ENCODE measurements around the gene ACSS2.
A peak's percentile ranks its signal among the peaks of the same experiment; 100 is the strongest.
"Not testable (repeated sequence)": the region's sequence is repeated elsewhere in the genome, so short reads cannot be mapped to it uniquely, and the experiment has no call there.

Gene ACSS2

GRCh38 chr20:34874094-34874654, 2.2 kb upstream of the ACSS2 start:
- peak; percentile 38 for DNase-seq (ENCODE audit: low read depth)

GRCh38 chr20:34875642-34876405, 588 bp upstream of the ACSS2 start:
- peak; percentile 91 for DNase-seq (ENCODE audit: low read depth)

GRCh38 chr20:34880215-34880850, 3.9 kb downstream of the ACSS2 start:
- DNase-seq (ENCODE audit: low read depth): no peak

GRCh38 chr20:34880971-34881370, 4.6 kb downstream of the ACSS2 start:
- not testable (repeated sequence) for DNase-seq (ENCODE audit: low read depth)

- DNase-seq (ENCODE audit: low read depth): no peak
Observed at GRCh38 chr20:34881689-34882088, 5.3 kb downstream of the ACSS2 start.

GRCh38 chr20:34883087-34883688, 6.8 kb downstream of the ACSS2 start:
- no peak for DNase-seq (ENCODE audit: low read depth)

- no peak for DNase-seq (ENCODE audit: low read depth)
Observed at GRCh38 chr20:34883809-34884208, 7.4 kb downstream of the ACSS2 start.

- DNase-seq (ENCODE audit: low read depth): no peak
Observed at GRCh38 chr20:34884260-34884659, 7.8 kb downstream of the ACSS2 start.

GRCh38 chr20:34886122-34886521, 9.7 kb downstream of the ACSS2 start:
- no peak for DNase-seq (ENCODE audit: low read depth)

- DNase-seq (ENCODE audit: low read depth): no peak
Observed at GRCh38 chr20:34887023-34887422, 10.6 kb downstream of the ACSS2 start.

GRCh38 chr20:34888468-34888867, 12.1 kb downstream of the ACSS2 start:
- no peak for DNase-seq (ENCODE audit: low read depth)

GRCh38 chr20:34891166-34892062, 15.0 kb downstream of the ACSS2 start:
- DNase-seq (ENCODE audit: low read depth): no peak

- no peak for DNase-seq (ENCODE audit: low read depth)
Observed at GRCh38 chr20:34892671-34893070, 16.3 kb downstream of the ACSS2 start.

GRCh38 chr20:34894723-34895122, 18.3 kb downstream of the ACSS2 start:
- no peak for DNase-seq (ENCODE audit: low read depth)

GRCh38 chr20:34895465-34895864, 19.1 kb downstream of the ACSS2 start:
- DNase-seq (ENCODE audit: low read depth): no peak

GRCh38 chr20:34896086-34896621, 19.7 kb downstream of the ACSS2 start:
- no peak for DNase-seq (ENCODE audit: low read depth)

GRCh38 chr20:34898129-34898528, 21.7 kb downstream of the ACSS2 start:
- DNase-seq (ENCODE audit: low read depth): not testable (repeated sequence)

- not testable (repeated sequence) for DNase-seq (ENCODE audit: low read depth)
Observed at GRCh38 chr20:34898731-34899130, 22.3 kb downstream of the ACSS2 start.

- no peak for DNase-seq (ENCODE audit: low read depth)
Observed at GRCh38 chr20:34904202-34904621, 27.8 kb downstream of the ACSS2 start.

- DNase-seq (ENCODE audit: low read depth): no peak
Observed at GRCh38 chr20:34907616-34908469, 31.4 kb downstream of the ACSS2 start.

- DNase-seq (ENCODE audit: low read depth): no peak
Observed at GRCh38 chr20:34915131-34915530, 38.7 kb downstream of the ACSS2 start.

Data from activated T-cell treated with anti-CD3 and anti-CD28 coated beads for 24 hours (primary cell).